GM23338 (cell line): Measurements from ENCODE around the gene MAN2B2.

Source experiments
- EZH2 ChIP-seq: fragments of 200-600 bp; sonication (generic); IDR thresholded peaks from one replicate; pipeline ENCODE4 v1.8.0; 2017; ENCODE audit warnings: antibody characterized with exemption, mild to moderate bottlenecking, low read depth; ENCODE audit not compliant: unreplicated experiment
- EZH2phosphoT487 ChIP-seq: fragments of 200-600 bp; sonication (generic); IDR thresholded peaks from one replicate; pipeline ENCODE4 v1.8.1; 2018; ENCODE audit warnings: antibody characterized with exemption; ENCODE audit not compliant: unreplicated experiment
- POLR2AphosphoS5 ChIP-seq: IDR thresholded peaks from 2 replicates; pipeline ENCODE4 v1.6.1; 2016; ENCODE audit warnings: antibody characterized with exemption, low read depth
- REST ChIP-seq: IDR thresholded peaks from one replicate; pipeline ENCODE4 v1.6.1; 2018; ENCODE audit warnings: antibody characterized with exemption; ENCODE audit not compliant: unreplicated experiment
- TF ChIP-seq, protein P1 (sequence below), 2 experiments: fragments of 200-600 bp in 1 of 2; sonication (generic) in 1 of 2; conservative IDR thresholded peaks; 2 replicates each; pipeline versions ENCODE4 v1.5.1 to v1.6.1; 2016 to 2017; ENCODE audit warnings: antibody characterized with exemption in 2 of 2, low read depth in 2 of 2, mild to moderate bottlenecking in 2 of 2, moderate library complexity in 1 of 2

- TF ChIP-seq, protein P1, sequence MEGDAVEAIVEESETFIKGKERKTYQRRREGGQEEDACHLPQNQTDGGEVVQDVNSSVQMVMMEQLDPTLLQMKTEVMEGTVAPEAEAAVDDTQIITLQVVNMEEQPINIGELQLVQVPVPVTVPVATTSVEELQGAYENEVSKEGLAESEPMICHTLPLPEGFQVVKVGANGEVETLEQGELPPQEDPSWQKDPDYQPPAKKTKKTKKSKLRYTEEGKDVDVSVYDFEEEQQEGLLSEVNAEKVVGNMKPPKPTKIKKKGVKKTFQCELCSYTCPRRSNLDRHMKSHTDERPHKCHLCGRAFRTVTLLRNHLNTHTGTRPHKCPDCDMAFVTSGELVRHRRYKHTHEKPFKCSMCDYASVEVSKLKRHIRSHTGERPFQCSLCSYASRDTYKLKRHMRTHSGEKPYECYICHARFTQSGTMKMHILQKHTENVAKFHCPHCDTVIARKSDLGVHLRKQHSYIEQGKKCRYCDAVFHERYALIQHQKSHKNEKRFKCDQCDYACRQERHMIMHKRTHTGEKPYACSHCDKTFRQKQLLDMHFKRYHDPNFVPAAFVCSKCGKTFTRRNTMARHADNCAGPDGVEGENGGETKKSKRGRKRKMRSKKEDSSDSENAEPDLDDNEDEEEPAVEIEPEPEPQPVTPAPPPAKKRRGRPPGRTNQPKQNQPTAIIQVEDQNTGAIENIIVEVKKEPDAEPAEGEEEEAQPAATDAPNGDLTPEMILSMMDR (conservative IDR thresholded peaks at IDR 0.05; ENCODE audit: low read depth in 2 of 2): no peak
- no peak for TF ChIP-seq POLR2AphosphoS5
- TF ChIP-seq EZH2phosphoT487: no peak
- no peak for TF ChIP-seq EZH2
- no peak for TF ChIP-seq REST
Observed at GRCh38 chr4:6561706-6562371, 13.2 kb upstream of the MAN2B2 start.
